ENCODE data around the gene TBX19.

GRCh38 chr1:168295411-168296114 is 14.9 kb downstream of the TBX19 start:
- TF ChIP-seq CTCF (conservative IDR thresholded peaks at IDR 0.05) (no peak), EZH2 (IDR thresholded peaks at IDR 0.05; ENCODE audit: low read depth) (no peak)
